CD8-positive, alpha-beta memory T cell (primary cell): ENCODE results near the gene ERCC3. TPM values are rescaled to one million over a fixed set of nuclear protein-coding genes. Genes with fewer than 3 reads are reported as not detected.
"Not testable (repeated sequence)": the region's sequence is repeated elsewhere in the genome, so short reads cannot be mapped to it uniquely, and the experiment has no call there.

ENCODE experiments used
- CTCF ChIA-PET: fragments of 350-600 bp; sonication (Branson Sonifier 250); formaldehyde crosslinking; loops from one replicate; lab custom pipeline; 2021; ENCODE audit warnings: antibody characterized with exemption; lab: Charles Lee
- POLR2A ChIA-PET: fragments of 350-600 bp; sonication (Branson Sonifier 250); formaldehyde crosslinking; loops from one replicate; lab custom pipeline; 2021; ENCODE audit warnings: antibody characterized with exemption; lab: Charles Lee
- DNase-seq, 5 donors: peaks; one replicate each; pipeline versions ENCODE4 v3.0.0 to v3.0.0-alpha.2; 2020 to 2022; ENCODE audit warnings: mixed read lengths in 1 of 5
- H3K27ac ChIP-seq: one replicate; pipeline ENCODE4 v1.7.0; 2013; ENCODE audit warnings: low read depth, mild to moderate bottlenecking, low read length, moderate library complexity
- H3K27me3 ChIP-seq: 2 replicates; pipeline ENCODE4 v1.7.0; 2013; ENCODE audit warnings: low read length, mild to moderate bottlenecking; ENCODE audit not compliant: insufficient read depth, poor library complexity, severe bottlenecking
- H3K36me3 ChIP-seq: 2 replicates; pipeline ENCODE4 v1.7.0; 2013; ENCODE audit warnings: mild to moderate bottlenecking, low read length, moderate library complexity; ENCODE audit not compliant: insufficient read depth
- H3K4me1 ChIP-seq: 2 replicates; pipeline ENCODE4 v1.7.0; 2013; ENCODE audit warnings: mild to moderate bottlenecking, low read length, moderate library complexity; ENCODE audit not compliant: insufficient read depth
- H3K4me3 ChIP-seq: 2 replicates; pipeline ENCODE4 v1.7.0; 2013; ENCODE audit warnings: mild to moderate bottlenecking, low read length
- H3K9me3 ChIP-seq: 2 replicates; pipeline ENCODE4 v1.7.0; 2013; ENCODE audit warnings: mild to moderate bottlenecking, low read length
- H3K27ac Mint-ChIP-seq, 8 donors: one replicate each; pipeline ENCODE4 v1.8.0; 2020 to 2021; ENCODE audit warnings: mixed read lengths in 8 of 8, mild to moderate bottlenecking in 6 of 8, inconsistent platforms in 3 of 8, moderate library complexity in 3 of 8
- H3K27me3 Mint-ChIP-seq, 2 donors: one replicate each; pipeline ENCODE4 v1.8.0; 2020 to 2021; ENCODE audit warnings: mixed read lengths in 2 of 2, mild to moderate bottlenecking in 1 of 2, moderate library complexity in 1 of 2
- H3K36me3 Mint-ChIP-seq, 3 donors: one replicate each; pipeline ENCODE4 v1.8.0; 2020 to 2021; ENCODE audit warnings: mixed read lengths in 3 of 3, inconsistent platforms in 1 of 3, mild to moderate bottlenecking in 1 of 3
- H3K4me1 Mint-ChIP-seq, 3 donors: one replicate each; pipeline ENCODE4 v1.8.0; 2020 to 2021; ENCODE audit warnings: mixed read lengths in 3 of 3, inconsistent platforms in 1 of 3, mild to moderate bottlenecking in 1 of 3
- H3K4me3 Mint-ChIP-seq, 7 donors: one replicate each; pipeline ENCODE4 v1.8.0; 2020 to 2021; ENCODE audit warnings: mixed read lengths in 7 of 7, mild to moderate bottlenecking in 6 of 7, moderate library complexity in 4 of 7, inconsistent platforms in 2 of 7
- H3K9me3 Mint-ChIP-seq, 5 donors: one replicate each; pipeline ENCODE4 v1.8.0; 2020 to 2022; ENCODE audit warnings: mixed read lengths in 5 of 5, mild to moderate bottlenecking in 3 of 5, moderate library complexity in 2 of 5, inconsistent platforms in 1 of 5
- polyA plus RNA-seq: library from polyadenylated mRNA; unstranded; fragments of 300-500 nt; fragmentation: Illumina TruSeq; gene quantifications from one replicate; pipeline ENCODE4 v1.2.3, GENCODE V29; 2021
- total RNA-seq, 2 experiments: library from RNA; stranded (reverse); gene quantifications; one replicate each; pipeline ENCODE4 v1.2.3, GENCODE V29; 2021

ERCC3 gene
- total and polyA plus RNA-seq, 3 experiments from 2014 or later, result 33.4 to 58.1 (median 52.8) TPM

DNA sequence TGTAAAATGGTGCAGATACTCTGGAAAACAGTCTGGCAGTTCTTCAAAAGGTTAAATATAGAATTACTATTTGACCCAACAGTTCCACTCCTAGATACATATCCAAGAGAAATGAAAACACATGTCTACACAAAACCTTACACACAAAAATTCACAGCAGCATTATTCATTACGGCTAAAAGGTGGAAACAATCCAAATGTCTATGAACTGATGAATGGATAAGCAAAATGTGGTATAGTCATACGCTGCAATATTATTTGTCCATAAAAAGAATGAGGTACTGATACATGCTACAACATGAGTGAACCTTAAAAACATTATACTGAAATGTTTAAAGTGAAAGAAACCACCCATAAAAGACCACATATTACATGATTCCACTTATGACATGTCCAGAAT lies 77.8 kb downstream of the ERCC3 start:
- Histone ChIP-seq H3K9me3 (no peaks in the 10 kb centered on the region), H3K4me3 (no peak overlapping the region), H3K4me1 (peaks cover 7% of the 10 kb centered on the region), H3K27ac (no peak overlapping the region), H3K36me3 (no peaks in the 10 kb centered on the region), H3K27me3 (peaks cover 21% of the 10 kb centered on the region)
- Mint-ChIP-seq H3K27ac (no peak overlapping the region), H3K27me3 (peaks cover 62 to 80% of the 10 kb centered on the region in 2 donors), H3K36me3 (no peaks in the 10 kb centered on the region), H3K4me1 (peaks cover 11 to 24% (median 20%) of the 10 kb centered on the region in 3 donors), H3K9me3 (peaks cover 3 to 9% (median 5%) of the 10 kb centered on the region in 5 donors), H3K4me3 (no peak overlapping the region)
- DNase-seq, result no peak
- CTCF ChIA-PET, result interaction anchor here (1.8 kb wide), 1 partner anchor 19 kb away, joined by 4 read pairs; no protein-coding TSS in a partner anchor
- POLR2A ChIA-PET, result no interaction called here

DNA sequence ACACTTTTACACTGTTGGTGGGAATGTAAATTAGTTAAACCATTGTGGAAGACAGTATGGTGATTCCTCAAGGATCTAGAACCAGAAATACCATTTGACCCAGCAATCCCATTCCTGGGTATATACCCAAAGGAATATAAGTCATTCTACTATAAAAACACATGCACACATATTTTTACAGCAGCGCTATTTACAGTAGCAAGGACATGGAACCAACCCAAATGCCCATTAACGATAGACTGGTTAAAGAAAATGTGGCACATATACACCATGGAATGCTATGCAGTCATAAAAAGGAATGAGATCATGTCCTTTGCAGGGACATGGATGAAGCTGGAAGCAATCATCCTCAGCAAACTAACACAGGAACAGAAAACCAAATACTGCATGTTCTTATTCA lies 79.7 kb downstream of the ERCC3 start:
- CTCF ChIA-PET, H3K9me3 ChIP-seq, H3K27ac Mint-ChIP-seq, H3K4me3 ChIP-seq, H3K9me3 Mint-ChIP-seq, H3K4me3 Mint-ChIP-seq, H3K36me3 ChIP-seq, POLR2A ChIA-PET, H3K27ac ChIP-seq, H3K36me3 Mint-ChIP-seq, H3K4me1 ChIP-seq, DNase-seq: not testable (repeated sequence)
- Mint-ChIP-seq H3K27me3 (peaks cover 55 to 87% of the 10 kb centered on the region in 2 donors), H3K4me1 (peaks cover 4 to 15% (median 11%) of the 10 kb centered on the region in 3 donors)
- H3K27me3 ChIP-seq, result peaks cover 13% of the 10 kb centered on the region

DNA sequence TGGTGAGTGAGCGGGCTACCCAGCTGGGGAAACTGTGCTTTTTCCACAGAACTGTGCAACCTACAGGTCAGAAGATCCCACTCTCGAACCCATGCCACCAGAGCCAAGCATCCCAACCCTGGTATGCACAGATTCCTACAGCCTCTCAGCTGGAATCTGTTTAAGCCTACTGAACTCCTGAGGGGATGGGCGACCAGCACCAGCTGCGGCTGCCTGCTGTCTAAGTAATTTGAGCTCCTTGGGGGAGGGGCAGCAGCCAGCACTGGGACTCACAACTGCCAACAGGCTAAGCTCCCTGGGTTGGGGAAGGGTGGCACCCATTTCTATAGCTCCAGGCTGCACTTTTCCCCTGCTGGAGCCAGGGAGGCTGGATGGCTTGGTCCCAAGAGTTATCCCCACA lies 85.6 kb downstream of the ERCC3 start:
- H3K4me3 Mint-ChIP-seq, result no peak overlapping the region
- no peak overlapping the region for H3K27ac Mint-ChIP-seq
- ChIA-PET POLR2A (no interaction called here), CTCF (interaction anchor here (1.3 kb wide), 1 partner anchor 35 kb away, joined by 3 read pairs; no protein-coding TSS in a partner anchor)
- H3K27me3 Mint-ChIP-seq, result peaks cover 24 to 68% of the 10 kb centered on the region in 2 donors
- no peaks in the 10 kb centered on the region for H3K36me3 ChIP-seq
- H3K9me3 Mint-ChIP-seq, result no peaks in the 10 kb centered on the region
- H3K27ac ChIP-seq, result no peak overlapping the region
- no peaks in the 10 kb centered on the region for H3K4me1 ChIP-seq
- H3K27me3 ChIP-seq, result no peaks in the 10 kb centered on the region
- no peak for DNase-seq
- H3K36me3 Mint-ChIP-seq, result no peaks in the 10 kb centered on the region
- H3K4me1 Mint-ChIP-seq, result no peaks in the 10 kb centered on the region
- no peaks in the 10 kb centered on the region for H3K9me3 ChIP-seq
- no peak overlapping the region for H3K4me3 ChIP-seq

Other genes with a start within 250 kb of the ERCC3 start
- 10 to 100 TPM; 84.9 to 87.3 TPM for gene BIN1, start 187.0 kb downstream of the ERCC3 start, total RNA-seq
- 163 TPM for gene BIN1, start 187.0 kb downstream of the ERCC3 start, polyA plus RNA-seq
- gene CYP27C1, start 73.8 kb downstream of the ERCC3 start, total RNA-seq, result not detected
- gene CYP27C1, start 73.8 kb downstream of the ERCC3 start, polyA plus RNA-seq, result not detected
- gene MAP3K2, start 93.8 kb upstream of the ERCC3 start, total RNA-seq, result 10 to 100 TPM; 55.9 to 57.7 TPM
- 65.0 TPM for gene MAP3K2, start 93.8 kb upstream of the ERCC3 start, polyA plus RNA-seq
- under 1 TPM in 1 of 2 experiments, not detected in 1; 0.13 TPM for gene PROC, start 124.3 kb upstream of the ERCC3 start, total RNA-seq
- gene PROC, start 124.3 kb upstream of the ERCC3 start, polyA plus RNA-seq, result not detected
- gene IWS1, start 232.3 kb upstream of the ERCC3 start, total RNA-seq, result 10 to 100 TPM; 49.9 to 53.7 TPM
- gene IWS1, start 232.3 kb upstream of the ERCC3 start, polyA plus RNA-seq, result 33.1 TPM
- gene MYO7B, start 241.5 kb upstream of the ERCC3 start, total RNA-seq, result not detected
- gene MYO7B, start 241.5 kb upstream of the ERCC3 start, polyA plus RNA-seq, result not detected